CD4-positive, alpha-beta T cell treated with Interleukin-6 for 4 hours (primary cell): Measurements from ENCODE around the gene MARCKSL1.
"Not testable (repeated sequence)": the region's sequence is repeated elsewhere in the genome, so short reads cannot be mapped to it uniquely, and the experiment has no call there.

ENCODE experiments used
- DNase-seq: peaks from one replicate; pipeline ENCODE4 v3.0.0-alpha.2; 2020; ENCODE audit warnings: mixed read lengths

The MARCKSL1 gene

GRCh38 chr1:32284777-32285176 lies 51.3 kb downstream of the MARCKSL1 start:
- DNase-seq, result not testable (repeated sequence)
